ENCODE data around the gene TUFT1. TPM values are rescaled to one million over a fixed set of nuclear protein-coding genes. Genes with fewer than 3 reads are reported as not detected.

Gene TUFT1
- total and polyA plus RNA-seq, 9 of the 15 experiments (the other 6 are each of a cell fraction or from before 2014, with no cell fraction given) = 0.54 to 2.0 (median 1.7) TPM

GRCh38 chr1:151539321-151540020 lies 638 bp upstream of the TUFT1 start (continued):
- TF ChIP-seq ZBTB12 (CRISPR knock-in tag; IDR thresholded peaks at IDR 0.05) (no peak), C11orf30 (IDR thresholded peaks at IDR 0.05; ENCODE audit: low read depth) (peak; percentile 67; the same call in 1 of the 2 replicates), RBM25 (IDR thresholded peaks at IDR 0.05; ENCODE audit: low read depth, low read length, severe bottlenecking) (no peak), GTF2B (IDR thresholded peaks at IDR 0.05; ENCODE audit: extremely low read depth, insufficient read length) (no peak), ZNF707 (CRISPR knock-in tag; conservative IDR thresholded peaks at IDR 0.05) (no peak), CHD1 (IDR thresholded peaks at IDR 0.05; ENCODE audit: low read length) (no peak), ARID4B (CRISPR knock-in tag; IDR thresholded peaks at IDR 0.05) (no peak), MYNN (IDR thresholded peaks at IDR 0.05) (no peak), MYNN (CRISPR knock-in tag; IDR thresholded peaks at IDR 0.05) (no peak), KDM4B (IDR thresholded peaks at IDR 0.05; ENCODE audit: borderline replicate concordance in 2 of 2, low read depth in 1 of 2) (peak in 1 of 2 experiments; percentile 26; a peak in 1 of 4 replicates), E2F4 (CRISPR knock-in tag; IDR thresholded peaks at IDR 0.05; ENCODE audit: low read depth) (no peak), E4F1 (CRISPR knock-in tag; IDR thresholded peaks at IDR 0.05; ENCODE audit: borderline replicate concordance) (no peak), SREBF1 (IDR thresholded peaks at IDR 0.05; ENCODE audit: borderline replicate concordance, low read depth, low read length) (no peak), BACH1 (tag; IDR thresholded peaks at IDR 0.05) (peak; percentile 94; the same call in 1 of the 2 replicates), JUND (IDR thresholded peaks at IDR 0.05; ENCODE audit: borderline replicate concordance, low read depth, low read length) (peak; percentile 45; the same call in 1 of the 2 replicates), JUND (tag; IDR thresholded peaks at IDR 0.05; ENCODE audit: borderline replicate concordance, low read depth, low read length) (peak; percentile 49; the same call in 2 of the 3 replicates), EHMT2 (IDR thresholded peaks at IDR 0.05) (no peak), ZNF780A (CRISPR knock-in tag; IDR thresholded peaks at IDR 0.05) (no peak)

All from K562 (cell line).